H1 (cell line): ENCODE data around the gene MMP25. TPM values are rescaled to one million over a fixed set of nuclear protein-coding genes. Genes with fewer than 3 reads are reported as not detected.

Source experiments
- CTCF ChIA-PET: fragments of 300-600 bp; sonication (Branson Sonifier 250); formaldehyde crosslinking; loops from one replicate; lab custom pipeline; 2021; ENCODE audit not compliant: partially characterized antibody; lab: Charles Lee
- POLR2A ChIA-PET: fragments of 300-600 bp; sonication (Branson Sonifier 250); formaldehyde crosslinking; loops from one replicate; lab custom pipeline; 2021; ENCODE audit warnings: inconsistent platforms; ENCODE audit not compliant: partially characterized antibody; lab: Charles Lee
- DNase-seq, 2 experiments: peaks; one replicate each; pipeline versions ENCODE4 v3.0.0 to v3.0.0-alpha.2; 2010 to 2022; ENCODE audit warnings: low spot score in 2 of 2, low read depth in 1 of 2, mixed read lengths in 1 of 2
- FAIRE-seq: peaks from 2 replicates; lab custom pipeline; 2011; peaks lifted over from hg19 to GRCh38; lab: Jason Lieb, UNC
- H2AFZ ChIP-seq: 2 replicates; pipeline ENCODE4 v1.8.1; 2012; ENCODE audit warnings: low read length, inconsistent platforms
- H2AK5ac ChIP-seq: 2 replicates; pipeline ENCODE4 v1.6.1; 2013; ENCODE audit warnings: low read depth, low read length
- H2BK120ac ChIP-seq: replicated peaks from 2 replicates; pipeline ENCODE3; 2013; ENCODE audit warnings: low read depth, low read length, inconsistent platforms
- H2BK12ac ChIP-seq: 2 replicates; pipeline ENCODE4 v1.6.1; 2013; ENCODE audit warnings: low read depth, low read length
- H2BK15ac ChIP-seq: 2 replicates; pipeline ENCODE4 v1.6.1; 2013; ENCODE audit warnings: low read length
- H2BK20ac ChIP-seq: 2 replicates; pipeline ENCODE4 v1.6.1; 2013; ENCODE audit warnings: low read length
- H2BK5ac ChIP-seq: 2 replicates; pipeline ENCODE4 v1.6.1; 2013; ENCODE audit warnings: low read depth, low read length
- H3K14ac ChIP-seq: 2 replicates; pipeline ENCODE4 v1.6.1; 2013; ENCODE audit warnings: inconsistent platforms; ENCODE audit not compliant: insufficient read length
- H3K18ac ChIP-seq: 2 replicates; pipeline ENCODE4 v1.6.1; 2013; ENCODE audit warnings: low read length; ENCODE audit errors: extremely low read depth
- H3K23ac ChIP-seq: 2 replicates; pipeline ENCODE4 v1.6.1; 2013; ENCODE audit warnings: inconsistent platforms; ENCODE audit not compliant: insufficient read length
- H3K23me2 ChIP-seq: 2 replicates; pipeline ENCODE4 v1.6.1; 2013; ENCODE audit warnings: low read depth, low read length
- H3K27ac ChIP-seq: 2 replicates; pipeline ENCODE4 v1.6.1; 2011; ENCODE audit warnings: low read depth, low read length, inconsistent platforms
- H3K27me3 ChIP-seq, 4 experiments: replicated peaks in 1 of 4; 1 replicate in 1 of 4; 2 replicates in 3 of 4; pipeline versions ENCODE4 v1.6.1 to v1.8.1; 2011 to 2013; ENCODE audit warnings: low read length in 3 of 4, mild to moderate bottlenecking in 3 of 4, inconsistent platforms in 2 of 4, mixed read lengths in 2 of 4, moderate library complexity in 1 of 4; ENCODE audit not compliant: control insufficient read depth in 3 of 4, insufficient read depth in 3 of 4; ENCODE audit errors: extremely low read depth in 1 of 4
- H3K36me3 ChIP-seq, 4 experiments: 2 replicates each; pipeline versions ENCODE4 v1.6.1 to v1.8.1; 2011 to 2013; ENCODE audit warnings: mild to moderate bottlenecking in 4 of 4, low read length in 3 of 4, moderate library complexity in 2 of 4, control low read depth in 1 of 4, inconsistent platforms in 1 of 4; ENCODE audit not compliant: insufficient read depth in 4 of 4, control insufficient read depth in 2 of 4
- H3K4ac ChIP-seq: replicated peaks from 2 replicates; pipeline ENCODE3; 2013; ENCODE audit warnings: low read length, low read depth, mixed read lengths, inconsistent platforms; ENCODE audit not compliant: insufficient read length
- H3K4me1 ChIP-seq, 4 experiments: replicated peaks in 1 of 4; 1 replicate in 1 of 4; 2 replicates in 3 of 4; pipeline versions ENCODE4 v1.6.1 to v1.8.1; 2011 to 2013; ENCODE audit warnings: low read length in 3 of 4, inconsistent platforms in 2 of 4, mixed read lengths in 1 of 4; ENCODE audit not compliant: insufficient read depth in 4 of 4, control insufficient read depth in 3 of 4
- H3K4me2 ChIP-seq, 2 experiments: 2 replicates each; pipeline versions ENCODE4 v1.6.1 to v1.8.1; 2011 to 2013; ENCODE audit warnings: low read depth in 2 of 2, low read length in 2 of 2, control low read depth in 1 of 2, inconsistent platforms in 1 of 2, mild to moderate bottlenecking in 1 of 2; ENCODE audit not compliant: insufficient read depth in 1 of 2
- H3K4me3 ChIP-seq, 4 experiments: fragments of 200-600, 300-600 bp in 1 of 4; sonication (generic), shearing (Covaris generic), sonication (Bioruptor Twin) in 1 of 4; 2 replicates each; pipeline versions ENCODE4 v1.5.1 to v1.8.1; 2011 to 2016; ENCODE audit warnings: low read length in 4 of 4, low read depth in 3 of 4, control low read depth in 2 of 4, inconsistent platforms in 2 of 4, mild to moderate bottlenecking in 2 of 4, mixed read lengths in 1 of 4, moderate library complexity in 1 of 4; ENCODE audit not compliant: insufficient read depth in 2 of 4; ENCODE audit errors: extremely low read depth in 1 of 4
- H3K56ac ChIP-seq: replicated peaks from 2 replicates; pipeline ENCODE3; 2013; ENCODE audit warnings: low read depth, mild to moderate bottlenecking, mixed read lengths, low read length, inconsistent platforms; ENCODE audit not compliant: insufficient read length
- H3K79me1 ChIP-seq: 2 replicates; pipeline ENCODE4 v1.6.1; 2013; ENCODE audit warnings: low read depth, low read length, control low read depth
- H3K79me2 ChIP-seq, 2 experiments: 2 replicates each; pipeline versions ENCODE4 v1.6.1 to v1.8.1; 2012 to 2013; ENCODE audit warnings: low read length in 2 of 2, mild to moderate bottlenecking in 2 of 2, inconsistent platforms in 1 of 2; ENCODE audit not compliant: insufficient read depth in 2 of 2, control insufficient read depth in 1 of 2
- H3K9ac ChIP-seq, 4 experiments: replicated peaks in 1 of 4; 1 replicate in 1 of 4; 2 replicates in 3 of 4; pipeline versions ENCODE4 v1.6.1 to v1.8.1; 2011 to 2013; ENCODE audit warnings: low read depth in 3 of 4, low read length in 3 of 4, control low read depth in 2 of 4, mild to moderate bottlenecking in 2 of 4, moderate library complexity in 2 of 4, inconsistent platforms in 1 of 4; ENCODE audit errors: extremely low read depth in 1 of 4
- H3K9me3 ChIP-seq, 2 experiments: 2 replicates each; pipeline versions ENCODE4 v1.6.1 to v1.8.1; 2012 to 2013; ENCODE audit warnings: mild to moderate bottlenecking in 2 of 2, moderate library complexity in 2 of 2, control low read depth in 1 of 2, inconsistent platforms in 1 of 2, low read depth in 1 of 2, low read length in 1 of 2, mixed read lengths in 1 of 2; ENCODE audit not compliant: insufficient read depth in 2 of 2
- H4K20me1 ChIP-seq, 2 experiments: replicated peaks in 1 of 2; 2 replicates each; pipeline versions ENCODE3 to v1.8.1; 2011 to 2013; ENCODE audit warnings: inconsistent platforms in 2 of 2, low read length in 2 of 2, mild to moderate bottlenecking in 1 of 2; ENCODE audit not compliant: insufficient read depth in 2 of 2, control insufficient read depth in 1 of 2
- H4K5ac ChIP-seq: 2 replicates; pipeline ENCODE4 v1.6.1; 2013; ENCODE audit warnings: low read length, low read depth, mixed read lengths, inconsistent platforms; ENCODE audit not compliant: insufficient read length
- H4K8ac ChIP-seq: 2 replicates; pipeline ENCODE4 v1.8.0; 2013; ENCODE audit warnings: mild to moderate bottlenecking, moderate library complexity, low read length, inconsistent platforms; ENCODE audit not compliant: insufficient read depth; ENCODE audit errors: extremely low read depth
- H4K91ac ChIP-seq: replicated peaks from 2 replicates; pipeline ENCODE3; 2013; ENCODE audit warnings: low read length, mixed read lengths, inconsistent platforms; ENCODE audit not compliant: insufficient read length
- FOSL1 ChIP-seq: IDR thresholded peaks from 2 replicates; pipeline ENCODE4 v1.6.1; 2011; ENCODE audit warnings: mild to moderate bottlenecking, low read depth, low read length, moderate library complexity; ENCODE audit not compliant: insufficient read depth
- HDAC2 ChIP-seq, 2 experiments: fragments of 300-600 bp in 1 of 2; sonication (generic) in 1 of 2; IDR thresholded peaks; 2 replicates each; pipeline ENCODE4 v1.6.1; 2011 to 2012; ENCODE audit warnings: low read depth in 2 of 2, low read length in 2 of 2, mild to moderate bottlenecking in 2 of 2, moderate library complexity in 2 of 2, borderline replicate concordance in 1 of 2, inconsistent platforms in 1 of 2
- SIN3A ChIP-seq, 2 experiments: IDR thresholded peaks in 1 of 2; conservative IDR thresholded peaks in 1 of 2; 2 replicates each; pipeline ENCODE4 v1.6.1; 2011 to 2012; ENCODE audit warnings: low read length in 2 of 2, improper control_type of control experiment in 1 of 2, low read depth in 1 of 2, mild to moderate bottlenecking in 1 of 2
- WGBS, 2 experiments: shearing (Covaris generic) in 1 of 2; methylation state at CpG; one replicate each; pipeline versions ENCODE4 v1.1.6 to v1.1.7; 2013 to 2015; ENCODE audit warnings: low lambda C conversion rate in 2 of 2, mixed read lengths in 2 of 2, inconsistent platforms in 1 of 2, low coverage in 1 of 2, missing lambda C conversion rate in 1 of 2; ENCODE audit not compliant: insufficient replicate concordance in 2 of 2, insufficient coverage in 1 of 2, insufficient read length in 1 of 2; ENCODE audit errors: extremely low coverage in 1 of 2, missing lambda C conversion rate in 1 of 2; 5-methylcytosine and 5-hydroxymethylcytosine counted together
- polyA plus RNA-seq, 7 experiments: library from polyadenylated mRNA; depleted of rRNA in 3 of 7; stranded (reverse) in 5 of 7; unstranded in 2 of 7; fragments of >200 nt in 5 of 7; fragments of 200-250 nt in 2 of 7; gene quantifications; 1 replicate in 5 of 7; 2 replicates in 1 of 7; 4 replicates in 1 of 7; pipeline versions ENCODE4 v1.2.1 to v1.2.3, GENCODE V29; 2011 to 2013; ENCODE audit warnings: missing spikeins in 2 of 7, mixed read lengths in 2 of 7
- total RNA-seq: library from RNA; stranded (reverse); fragmentation: NEBNext Ultra II Directional; extraction: Animal tissue kit (Norgen Biotek cat#: 25700); gene quantifications from 2 replicates; pipeline ENCODE4 v1.2.1, GENCODE V29; 2021
- TF ChIP-seq, protein P1 (sequence below): IDR thresholded peaks from 2 replicates; pipeline ENCODE4 v1.6.1; 2011; ENCODE audit warnings: low read depth, mild to moderate bottlenecking, low read length; ENCODE audit not compliant: insufficient read depth
- TF ChIP-seq, protein P2 (sequence below), 3 experiments: IDR thresholded peaks; 1 replicate in 2 of 3; 2 replicates in 1 of 3; pipeline versions ENCODE4 v1.5.1 to v1.6.1; 2011; ENCODE audit warnings: low read length in 3 of 3, mild to moderate bottlenecking in 3 of 3, inconsistent platforms in 2 of 3, low read depth in 1 of 3, moderate library complexity in 1 of 3; ENCODE audit not compliant: insufficient read depth in 1 of 3; ENCODE audit errors: control extremely low read depth in 1 of 3

Gene MMP25
- total and polyA plus RNA-seq, 2 of the 8 experiments (the other 6 are each of a cell fraction or from before 2014, with no cell fraction given): 7.7 to 26.7 TPM

DNA sequence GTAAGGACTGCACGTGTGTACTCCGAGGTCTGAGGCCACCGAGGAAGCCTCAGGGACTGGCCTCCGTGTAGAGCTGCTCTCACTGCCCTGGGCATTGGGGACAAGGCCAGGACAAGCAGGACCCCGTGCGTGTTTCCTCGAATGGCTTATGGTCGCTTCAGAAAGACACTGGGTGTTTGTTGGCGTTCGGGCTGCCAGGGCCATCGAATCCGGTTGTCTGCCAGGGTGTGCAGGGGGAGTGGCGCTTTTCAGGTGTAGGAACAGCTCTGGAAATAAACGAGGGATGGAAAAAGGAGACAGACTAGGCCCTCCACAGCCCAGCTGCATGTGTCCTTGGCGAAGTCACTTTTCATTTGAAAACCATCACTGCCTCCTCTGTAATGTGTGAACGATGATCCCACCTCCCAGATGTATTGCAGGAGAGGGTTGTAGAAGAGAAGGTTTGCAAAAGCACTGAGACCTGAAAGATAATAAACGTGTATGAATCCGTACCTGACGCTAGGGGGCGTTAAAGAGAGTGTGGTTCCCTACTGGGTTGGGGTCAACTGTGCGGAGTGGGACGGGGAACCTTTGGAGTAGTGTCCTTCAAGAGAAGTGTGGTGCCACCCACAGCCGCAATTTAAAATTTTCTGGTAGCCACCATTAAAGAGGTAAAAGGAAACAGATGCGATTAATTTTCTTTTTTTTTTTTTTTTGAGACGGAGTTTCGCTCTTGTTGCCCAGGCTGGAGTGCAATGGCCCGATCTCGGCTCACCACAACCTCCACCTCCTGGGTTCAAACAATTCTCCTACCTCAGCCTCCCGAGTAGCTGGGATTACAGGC, 54.9 kb downstream of the MMP25 start:
- H2BK20ac ChIP-seq: peak overlapping the region; percentile 91; the same call in 1 of the 2 replicates
- WGBS, 2 experiments: 56% methylated on average over 29 of the region's 29 CpGs; no CpG with 5 or more reads in 1 of the 2 experiments
- H3K9ac ChIP-seq: peak overlapping the region in 1 of 4 experiments; percentile 20; a peak in 2 of 7 replicates
- peak overlapping the region; percentile 77 for H4K91ac ChIP-seq
- H3K4me1 ChIP-seq: peaks cover 14 to 29% (median 18%) of the 10 kb centered on the region in 4 experiments
- H2BK5ac ChIP-seq: peak overlapping the region; percentile 95
- H2BK15ac ChIP-seq: peak overlapping the region; percentile 34
- H3K14ac ChIP-seq: no peak overlapping the region
- peak overlapping the region; percentile 89 for H3K18ac ChIP-seq
- H2AFZ ChIP-seq: no peak overlapping the region
- no peaks in the 10 kb centered on the region for H3K9me3 ChIP-seq
- peak overlapping the region in 1 of 4 experiments; percentile 30; a peak in 2 of 8 replicates for H3K4me3 ChIP-seq
- peak overlapping the region; percentile 78; the same call in 1 of the 2 replicates for H2AK5ac ChIP-seq
- peaks cover 8 to 27% of the 10 kb centered on the region in 2 experiments; a peak in 3 of 4 replicates for H3K79me2 ChIP-seq
- no peaks in the 10 kb centered on the region for H3K27me3 ChIP-seq
- ChIA-PET POLR2A (interaction anchor here (0.8 to 15.4 kb wide), 23 partner anchors 8 to 946 kb away, joined by 3 to 169 read pairs (median 5); partner anchors contain the start of genes HCFC1R1, IL32, THOC6 and TNFRSF12A), CTCF (interaction anchor here (0.7 to 36.8 kb wide), 14 partner anchors 8 to 73 kb away, joined by 3 to 619 read pairs (median 8); partner anchors contain the start of genes IL32, ZNF205 and ZNF213)
- H2BK12ac ChIP-seq: peak overlapping the region; percentile 51; the same call in 1 of the 2 replicates
- DNase-seq: peak in 1 of 2 experiments; percentile 68
- peak overlapping the region; percentile 7 to 82; a peak in 3 of 4 replicates for H3K4me2 ChIP-seq
- peak overlapping the region; percentile 77 for H2BK120ac ChIP-seq
- peak overlapping the region; percentile 44 for H4K5ac ChIP-seq
- no peak overlapping the region for H3K23ac ChIP-seq
- H3K56ac ChIP-seq: no peak overlapping the region
- H3K23me2 ChIP-seq: peaks cover 19% of the 10 kb centered on the region
- H4K20me1 ChIP-seq: peaks cover 0 to 3% of the 10 kb centered on the region in 2 experiments
- H3K4ac ChIP-seq: peak overlapping the region; percentile 47
- H3K79me1 ChIP-seq: peaks cover 3% of the 10 kb centered on the region; the same call in 1 of the 2 replicates
- H3K36me3 ChIP-seq: peaks cover 0 to 7% (median 0%) of the 10 kb centered on the region in 4 experiments; a peak in 2 of 8 replicates
- FAIRE-seq: peak; percentile 77
- 0 out of 2 replicates have a peak overlapping the region, but pooled peaks have one; percentile 29 for H4K8ac ChIP-seq
- peak overlapping the region; percentile 32; the same call in 1 of the 2 replicates for H3K27ac ChIP-seq
- TF ChIP-seq HDAC2 (IDR thresholded peaks at IDR 0.05; ENCODE audit: borderline replicate concordance in 1 of 2, low read depth in 2 of 2, low read length in 2 of 2) (peak in 1 of 2 experiments; percentile 26; a peak in 1 of 4 replicates), FOSL1 (no peak), SIN3A (conservative IDR thresholded peaks at IDR 0.05 in 1 of 2, IDR thresholded peaks at IDR 0.05 in 1 of 2; ENCODE audit: low read depth in 1 of 2, low read length in 2 of 2) (no peak)
- TF ChIP-seq, protein P1, sequence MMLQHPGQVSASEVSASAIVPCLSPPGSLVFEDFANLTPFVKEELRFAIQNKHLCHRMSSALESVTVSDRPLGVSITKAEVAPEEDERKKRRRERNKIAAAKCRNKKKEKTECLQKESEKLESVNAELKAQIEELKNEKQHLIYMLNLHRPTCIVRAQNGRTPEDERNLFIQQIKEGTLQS: no peak
- TF ChIP-seq, protein P2, sequence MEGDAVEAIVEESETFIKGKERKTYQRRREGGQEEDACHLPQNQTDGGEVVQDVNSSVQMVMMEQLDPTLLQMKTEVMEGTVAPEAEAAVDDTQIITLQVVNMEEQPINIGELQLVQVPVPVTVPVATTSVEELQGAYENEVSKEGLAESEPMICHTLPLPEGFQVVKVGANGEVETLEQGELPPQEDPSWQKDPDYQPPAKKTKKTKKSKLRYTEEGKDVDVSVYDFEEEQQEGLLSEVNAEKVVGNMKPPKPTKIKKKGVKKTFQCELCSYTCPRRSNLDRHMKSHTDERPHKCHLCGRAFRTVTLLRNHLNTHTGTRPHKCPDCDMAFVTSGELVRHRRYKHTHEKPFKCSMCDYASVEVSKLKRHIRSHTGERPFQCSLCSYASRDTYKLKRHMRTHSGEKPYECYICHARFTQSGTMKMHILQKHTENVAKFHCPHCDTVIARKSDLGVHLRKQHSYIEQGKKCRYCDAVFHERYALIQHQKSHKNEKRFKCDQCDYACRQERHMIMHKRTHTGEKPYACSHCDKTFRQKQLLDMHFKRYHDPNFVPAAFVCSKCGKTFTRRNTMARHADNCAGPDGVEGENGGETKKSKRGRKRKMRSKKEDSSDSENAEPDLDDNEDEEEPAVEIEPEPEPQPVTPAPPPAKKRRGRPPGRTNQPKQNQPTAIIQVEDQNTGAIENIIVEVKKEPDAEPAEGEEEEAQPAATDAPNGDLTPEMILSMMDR (IDR thresholded peaks at IDR 0.05; ENCODE audit: control extremely low read depth in 1 of 3, insufficient read depth in 1 of 3, low read depth in 1 of 3, low read length in 3 of 3): peak; percentile 65 to 85 (median 69)
